Endothelial cell of umbilical vein (primary cell): Measurements from ENCODE around the gene SEMA4B. TPM values are rescaled to one million over a fixed set of nuclear protein-coding genes. Genes with fewer than 3 reads are reported as not detected.

Source experiments
- Bru-seq: library from RNA; stranded (reverse); fragments of 400-500 nt; gene quantifications from one replicate; lab custom pipeline; 2021; lab: Mats Ljungman, UMichigan
- BruChase-seq, 2 experiments: library from RNA; stranded (reverse); fragments of 400-500 nt; gene quantifications; one replicate each; lab custom pipeline; 2021; lab: Mats Ljungman, UMichigan
- BruUV-seq: library from RNA; stranded (reverse); fragments of 400-500 nt; replicated peaks from 2 replicates; lab custom pipeline; 2021; lab: Mats Ljungman, UMichigan
- CTCF ChIA-PET: fragments of 300-600, 350-600 bp; sonication (Branson Sonifier 250); formaldehyde crosslinking; loops from one replicate; lab custom pipeline; 2021; ENCODE audit warnings: antibody characterized with exemption, inconsistent platforms; lab: Charles Lee
- POLR2A ChIA-PET: fragments of 300-600, 350-600 bp; sonication (Branson Sonifier 250); formaldehyde crosslinking; loops from one replicate; lab custom pipeline; 2021; ENCODE audit warnings: antibody characterized with exemption, inconsistent platforms; lab: Charles Lee
- DNase-seq: peaks from one replicate; pipeline ENCODE4 v3.0.0-alpha.2; 2011; ENCODE audit warnings: low read depth, low spot score
- FAIRE-seq: peaks from 2 replicates; lab custom pipeline; 2011; peaks lifted over from hg19 to GRCh38; lab: Jason Lieb, UNC
- H2AFZ ChIP-seq: 2 replicates; pipeline ENCODE4 v1.6.0; 2012; ENCODE audit warnings: low read depth, low read length, control low read depth, inconsistent platforms
- H3K27ac ChIP-seq: 2 replicates; pipeline ENCODE4 v1.5.1; 2011; ENCODE audit warnings: low read depth, mild to moderate bottlenecking, control low read depth, low read length, moderate library complexity; ENCODE audit not compliant: insufficient read depth
- H3K27me3 ChIP-seq, 2 experiments: 2 replicates each; pipeline versions ENCODE4 v1.6.0 to v1.6.1; 2011; ENCODE audit warnings: low read length in 2 of 2, mixed read lengths in 1 of 2; ENCODE audit not compliant: control insufficient read depth in 2 of 2, insufficient read depth in 2 of 2
- H3K36me3 ChIP-seq, 2 experiments: 2 replicates in 1 of 2; 3 replicates in 1 of 2; pipeline ENCODE4 v1.5.1; 2011; ENCODE audit warnings: low read length in 2 of 2, mild to moderate bottlenecking in 1 of 2, moderate library complexity in 1 of 2; ENCODE audit not compliant: control insufficient read depth in 2 of 2, insufficient read depth in 2 of 2; ENCODE audit errors: extremely low read depth in 1 of 2
- H3K4me1 ChIP-seq: 3 replicates; pipeline ENCODE4 v1.5.1; 2011; ENCODE audit warnings: mild to moderate bottlenecking, low read length; ENCODE audit not compliant: control insufficient read depth, insufficient read depth; ENCODE audit errors: extremely low read depth
- H3K4me2 ChIP-seq: 2 replicates; pipeline ENCODE4 v1.6.1; 2011; ENCODE audit warnings: low read length, control low read depth, mixed read lengths; ENCODE audit not compliant: insufficient read depth
- H3K4me3 ChIP-seq, 3 experiments: fragments of 200-600 bp in 1 of 3; sonication (generic), shearing (Covaris generic) in 1 of 3; replicated peaks in 1 of 3; 2 replicates each; pipeline ENCODE4 v1.5.1; 2011 to 2016; ENCODE audit warnings: control low read depth in 3 of 3, low read length in 3 of 3, mild to moderate bottlenecking in 2 of 3, inconsistent platforms in 1 of 3, low read depth in 1 of 3, moderate library complexity in 1 of 3; ENCODE audit not compliant: insufficient read depth in 1 of 3
- H3K79me2 ChIP-seq: 2 replicates; pipeline ENCODE4 v1.6.0; 2012; ENCODE audit warnings: low read length, inconsistent platforms; ENCODE audit not compliant: control insufficient read depth, insufficient read depth
- H3K9ac ChIP-seq: replicated peaks from 2 replicates; pipeline ENCODE3; 2011; ENCODE audit warnings: low read length, control low read depth; ENCODE audit not compliant: insufficient read depth; ENCODE audit errors: extremely low read depth
- H3K9me1 ChIP-seq: replicated peaks from 3 replicates; pipeline ENCODE4 v1.6.0; 2011; ENCODE audit warnings: mild to moderate bottlenecking, low read length; ENCODE audit not compliant: control insufficient read depth, insufficient read depth; ENCODE audit errors: extremely low read depth
- H3K9me3 ChIP-seq: replicated peaks from 2 replicates; pipeline ENCODE4 v1.5.1; 2012; ENCODE audit warnings: low read length, inconsistent platforms; ENCODE audit not compliant: control insufficient read depth, insufficient read depth
- H4K20me1 ChIP-seq: replicated peaks from 2 replicates; pipeline ENCODE3; 2011; ENCODE audit warnings: mild to moderate bottlenecking, low read length; ENCODE audit not compliant: control insufficient read depth, insufficient read depth; ENCODE audit errors: extremely low read depth
- CTCF ChIP-seq, 2 donors: IDR thresholded peaks; 1 replicate in 1 of 2; 2 replicates in 1 of 2; pipeline ENCODE4 v1.5.1; 2011; ENCODE audit warnings: low read length in 2 of 2, mild to moderate bottlenecking in 2 of 2, moderate library complexity in 2 of 2, control low read depth in 1 of 2, inconsistent platforms in 1 of 2, low read depth in 1 of 2; ENCODE audit not compliant: insufficient read depth in 1 of 2; ENCODE audit errors: extremely low read depth in 1 of 2
- EZH2 ChIP-seq: IDR thresholded peaks from 2 replicates; pipeline ENCODE4 v1.6.1; 2012; ENCODE audit warnings: borderline replicate concordance, low read depth, mild to moderate bottlenecking, moderate library complexity, low read length, inconsistent platforms; ENCODE audit not compliant: severe bottlenecking
- FOS ChIP-seq: IDR thresholded peaks from 2 replicates; pipeline ENCODE4 v1.6.1; 2011; ENCODE audit warnings: mild to moderate bottlenecking, low read length, moderate library complexity, borderline replicate concordance; ENCODE audit not compliant: insufficient read depth
- GATA2 ChIP-seq: IDR thresholded peaks from 2 replicates; pipeline ENCODE4 v1.7.0; 2011; ENCODE audit warnings: low read depth, mild to moderate bottlenecking, moderate library complexity, mixed read lengths, low read length; ENCODE audit not compliant: insufficient read length, insufficient read depth
- JUN ChIP-seq: IDR thresholded peaks from 2 replicates; pipeline ENCODE4 v1.6.1; 2011; ENCODE audit warnings: borderline replicate concordance, low read depth; ENCODE audit not compliant: insufficient read length, insufficient read depth
- MAX ChIP-seq: IDR thresholded peaks from 2 replicates; pipeline ENCODE4 v1.6.1; 2011; ENCODE audit not compliant: insufficient read depth, insufficient read length
- MYC ChIP-seq: IDR thresholded peaks from one replicate; pipeline ENCODE4 v1.6.1; 2011; ENCODE audit warnings: mild to moderate bottlenecking, low read depth, low read length
- POLR2A ChIP-seq: IDR thresholded peaks from 2 replicates; pipeline ENCODE4 v1.6.1; 2012; ENCODE audit warnings: low read depth, mild to moderate bottlenecking, control low read depth, low read length
- POLR2AphosphoS5 ChIP-seq: IDR thresholded peaks from 2 replicates; pipeline ENCODE4 v1.6.1; 2012; ENCODE audit warnings: low read depth, mild to moderate bottlenecking, control low read depth, low read length, moderate library complexity; ENCODE audit not compliant: insufficient read depth
- dilution Hi-C: fragments of 300-500 bp; cut with MboI; formaldehyde crosslinking; loops from one replicate; pipeline ENCODE4 v1.15.0; 2019; ENCODE audit warnings: low sequenced_read_pairs; ENCODE audit not compliant: extremely low pct_ligation_motif_present
- intact Hi-C: fragments of 100-400 bp; cut with micrococcal nuclease; formaldehyde crosslinking; loops from one replicate; pipeline ENCODE4 v1.10.0; 2022
- long read RNA-seq: library from polyadenylated mRNA; stranded (forward); transcript quantifications from one replicate; pipeline ENCODE4 v2.0.0, GENCODE V29; 2021
- polyA minus RNA-seq, 3 experiments: library from RNA; depleted of rRNA, polyadenylated mRNA; stranded (reverse); fragments of >200 nt; gene quantifications; 1 replicate in 1 of 3; 2 replicates in 2 of 3; pipeline ENCODE4 v1.2.3, GENCODE V29; 2011
- polyA plus RNA-seq, 4 experiments: library from polyadenylated mRNA; depleted of rRNA in 3 of 4; stranded (reverse) in 3 of 4; unstranded in 1 of 4; fragments of >200 nt; gene quantifications; 2 replicates each; pipeline versions ENCODE4 v1.2.1 to v1.2.3, GENCODE V29; 2011 to 2012; ENCODE audit warnings: missing spikeins in 1 of 4
- total RNA-seq: library from RNA; stranded (reverse); gene quantifications from 2 replicates; pipeline ENCODE4 v1.2.3, GENCODE V29; 2021

SEMA4B gene
- total RNA-seq (7.1 and 7.8 TPM in 2 replicates), polyA plus RNA-seq (6.1 and 7.5 TPM in 2 replicates), polyA minus RNA-seq (6.9 and 13.6 TPM in 2 replicates), Bru-seq, nascent RNA (percentile 29 among the genes with signal in this experiment), BruChase-seq, experiment 1, labeled RNA remaining after a 6-hour chase (percentile 44 among the genes with signal in this experiment), BruChase-seq, experiment 2, labeled RNA remaining after a 2-hour chase (percentile 42 among the genes with signal in this experiment)
- 4.0 and 4.6 TPM in 2 replicates for polyA plus RNA-seq (2011; cell fraction: cytosol; rRNA removed)
- polyA plus RNA-seq (2011; cell fraction: nucleus; rRNA removed), result 5.5 and 6.2 TPM in 2 replicates
- polyA plus RNA-seq (2012), result 12.0 and 13.0 TPM in 2 replicates
- polyA minus RNA-seq (2011; cell fraction: cytosol; rRNA and poly(A)+ RNA removed), result 23.8 TPM
- polyA minus RNA-seq (2011; cell fraction: nucleus; rRNA and poly(A)+ RNA removed), result 6.3 and 9.6 TPM in 2 replicates
- long read RNA-seq, transcript SEMA4B-202 (14 exons, 3,807 nt), result major isoform, 8 of 28 reads
- long read RNA-seq, partial matches to known transcripts, result 2 of 28 reads
- long read RNA-seq, other reads (novel, unspliced or antisense), result 18 of 28 reads

GRCh38 chr15:90201130-90201943 lies at the start of gene SEMA4B:
SEMA4B (plus strand) TSS chr15:90201330; CDS start chr15:90201579, 249 bp downstream.
- DNase-seq (peak; percentile 53), FAIRE-seq (peak; percentile 56)
- POLR2A ChIA-PET, result interaction anchor here (0.6 to 1.7 kb wide), 5 partner anchors 13 to 328 kb away, joined by 3 to 5 read pairs (median 4); partner anchors contain the start of gene CIB1
- peak within 1 kb of the TSS; percentile 67 to 92 (median 77) for H3K4me3 ChIP-seq
- H3K9me1 ChIP-seq, result no peaks in the 10 kb centered on the region
- H3K9ac ChIP-seq, result peak within 1 kb of the TSS; percentile 32
- peaks cover 6% of the 10 kb centered on the region for H3K4me1 ChIP-seq
- TF ChIP-seq JUN, result no peak
- TF ChIP-seq MAX, result no peak
- no peak for TF ChIP-seq MYC
- TF ChIP-seq CTCF (IDR thresholded peaks at IDR 0.05; ENCODE audit: extremely low read depth in 1 of 2, insufficient read depth in 1 of 2, low read depth in 1 of 2, low read length in 2 of 2), result no peak
- TF ChIP-seq FOS, result no peak
- no peak for TF ChIP-seq GATA2
- TF ChIP-seq POLR2A, result peak; percentile 90
- peak; percentile 75 for TF ChIP-seq POLR2AphosphoS5
- TF ChIP-seq EZH2, result no peak
- H3K9me3 ChIP-seq, result no peaks in the 10 kb centered on the region
- H2AFZ ChIP-seq, result peak within 1 kb of the TSS; percentile 99
- H4K20me1 ChIP-seq, result no peaks in the 10 kb centered on the region
- CTCF ChIA-PET, result interaction anchor here (0.6 to 7.5 kb wide), 14 partner anchors 9 to 86 kb away, joined by 3 to 34 read pairs (median 5); partner anchors contain the start of genes NGRN and TTLL13
- peak within 1 kb of the TSS; percentile 87 for H3K4me2 ChIP-seq
- H3K27ac ChIP-seq, result no peak within 1 kb of the TSS
- H3K27me3 ChIP-seq, result no peaks in the 10 kb centered on the region
- no peaks in the 10 kb centered on the region for H3K79me2 ChIP-seq
- intact Hi-C loops, result loop anchor here (1.0 kb wide), 1 partner anchor 32 kb away; the partner anchor contains the start of gene CIB1
- no TSS peak for BruUV-seq
- dilution Hi-C loops, result no loop called here
- H3K36me3 ChIP-seq, result no peaks in the 10 kb centered on the region
